Breast epithelium (tissue), 3 donors: ENCODE data around the gene ZNF248.

Experiments
- CTCF ChIP-seq, 3 donors: fragments of 450-650 bp; IDR thresholded peaks; one replicate each; pipeline ENCODE4 v1.5.1; 2016 to 2017; ENCODE audit warnings: antibody characterized with exemption in 3 of 3, mild to moderate bottlenecking in 3 of 3, moderate library complexity in 3 of 3
- POLR2AphosphoS5 ChIP-seq, 3 donors: sonication (generic); formaldehyde crosslinking; IDR thresholded peaks; one replicate each; pipeline ENCODE4 v1.6.1; 2017; ENCODE audit warnings: antibody characterized with exemption in 3 of 3

GRCh38 chr10:37854626-37855025 lies 2.8 kb downstream of the ZNF248 start:
- TF ChIP-seq CTCF (IDR thresholded peaks at IDR 0.05): no peak
- TF ChIP-seq POLR2AphosphoS5 (IDR thresholded peaks at IDR 0.05): no peak
